Prostate gland (tissue), 2 donors: ENCODE measurements around the gene POLDIP2. TPM values are rescaled to one million over a fixed set of nuclear protein-coding genes. Genes with fewer than 3 reads are reported as not detected.

ENCODE experiments used
- DNase-seq: peaks from one replicate; pipeline ENCODE4 v3.0.0-alpha.2; 2019; ENCODE audit warnings: low spot score
- H3K27ac ChIP-seq, 2 donors: fragments of 200-600 bp; sonication (generic); 2 replicates each; pipeline ENCODE4 v1.5.1; 2017 to 2019
- H3K27me3 ChIP-seq: fragments of 200-600 bp; sonication (generic); replicated peaks from 2 replicates; pipeline ENCODE4 v1.5.1; 2019; ENCODE audit not compliant: insufficient read depth
- H3K36me3 ChIP-seq, 2 donors: fragments of 200-600 bp; sonication (generic); 1 replicate in 1 of 2; 2 replicates in 1 of 2; pipeline versions ENCODE4 v1.5.1 to v1.8.1; 2017 to 2019
- H3K4me1 ChIP-seq: fragments of 200-600 bp; sonication (generic); replicated peaks from 2 replicates; pipeline ENCODE4 v1.5.1; 2019
- H3K4me3 ChIP-seq, 2 donors: fragments of 200-600 bp; sonication (generic); 2 replicates each; pipeline ENCODE4 v1.5.1; 2017 to 2019
- H3K9me3 ChIP-seq: fragments of 200-600 bp; sonication (generic); 2 replicates; pipeline ENCODE4 v1.5.1; 2017
- CTCF ChIP-seq, 4 experiments: fragments of 200-600 bp in 2 of 4; fragments of 450-650 bp in 2 of 4; sonication (generic) in 2 of 4; IDR thresholded peaks; 1 replicate in 3 of 4; 2 replicates in 1 of 4; pipeline ENCODE4 v1.5.1; 2016 to 2019; ENCODE audit warnings: antibody characterized with exemption in 4 of 4, mild to moderate bottlenecking in 2 of 4, moderate library complexity in 2 of 4
- POLR2A ChIP-seq: fragments of 450-650 bp; IDR thresholded peaks from one replicate; pipeline ENCODE4 v1.6.1; 2016; ENCODE audit warnings: antibody characterized with exemption, mild to moderate bottlenecking
- POLR2AphosphoS5 ChIP-seq: sonication (generic); formaldehyde crosslinking; IDR thresholded peaks from one replicate; pipeline ENCODE4 v1.6.1; 2017; ENCODE audit warnings: antibody characterized with exemption
- WGBS: methylation state at CpG from one replicate; pipeline ENCODE4 v1.1.5; 2018; 5-methylcytosine and 5-hydroxymethylcytosine counted together
- intact Hi-C: fragments of 100-400 bp; cut with DNase I; formaldehyde crosslinking; loops from one replicate; pipeline ENCODE4 v1.14.2; 2022
- total RNA-seq, 2 donors: library from RNA; depleted of rRNA; stranded (reverse); fragments of >200 nt; gene quantifications; one replicate each; pipeline ENCODE4 v1.1.0, GENCODE V29; 2016

POLDIP2 gene
- 100 to 1,000 TPM in 1 of 2 donors, 10 to 100 TPM in 1; 94.4 to 140 TPM for total RNA-seq

- Histone ChIP-seq H3K27me3 (no peaks in the 10 kb centered on the region), H3K9me3 (no peaks in the 10 kb centered on the region), H3K4me1 (peaks cover 5% of the 10 kb centered on the region), H3K4me3 (peak within 1 kb of the TSS; percentile 90 to 100), H3K36me3 (peaks cover 9 to 19% of the 10 kb centered on the region in 2 donors), H3K27ac (peak within 1 kb of the TSS; percentile 82)
- WGBS: under 1% methylated on average over 41 of the region's 80 CpGs
- TF ChIP-seq CTCF (IDR thresholded peaks at IDR 0.05) (peak in 3 of 4 experiments; percentile 11 to 48 (median 42)), POLR2AphosphoS5 (peak; percentile 100), POLR2A (peak; percentile 76)
- peak; percentile 93 for DNase-seq
- intact Hi-C loops: loop anchor here (1.0 to 10.0 kb wide), 2 partner anchors 21 to 462 kb away; partner anchors contain the start of gene LYRM9
These were observed at the start of gene POLDIP2 for GRCh38 chr17:28357061-28357900. TSS of gene POLDIP2 (minus strand) at chr17:28357527. CDS start at chr17:28357448, 79 bp downstream.

- Histone ChIP-seq H3K4me3 (peak overlapping the region; percentile 53 to 65), H3K36me3 (peaks cover 0 to 9% of the 10 kb centered on the region in 2 donors), H3K9me3 (no peaks in the 10 kb centered on the region), H3K27me3 (no peaks in the 10 kb centered on the region), H3K27ac (peak overlapping the region in 1 of 2 donors; percentile 33), H3K4me1 (peaks cover 2% of the 10 kb centered on the region)
- 25% methylated on average over 9 of the region's 9 CpGs for WGBS
- TF ChIP-seq POLR2A (no peak), CTCF (IDR thresholded peaks at IDR 0.05) (no peak), POLR2AphosphoS5 (no peak)
- DNase-seq: no peak
- intact Hi-C loops: no loop called here
These were observed 49.1 kb upstream of the POLDIP2 start for GRCh38 chr17:28406473-28406814.

GRCh38 chr17:28405632-28406472 is 48.5 kb upstream of the POLDIP2 start, which contains the start of gene SLC46A1:
TSS of gene SLC46A1 (minus strand) at chr17:28406212. CDS start at chr17:28406114, 98 bp downstream.
- H3K4me1 ChIP-seq: peaks cover 2% of the 10 kb centered on the region
- WGBS: under 1% methylated on average over 67 of the region's 70 CpGs
- peak in 1 of 4 experiments; percentile 16 for TF ChIP-seq CTCF (IDR thresholded peaks at IDR 0.05)
- TF ChIP-seq POLR2A: no peak
- peak; percentile 14 for TF ChIP-seq POLR2AphosphoS5
- no peaks in the 10 kb centered on the region for H3K27me3 ChIP-seq
- peak within 1 kb of the TSS; percentile 53 to 65 for H3K4me3 ChIP-seq
- intact Hi-C loops: no loop called here
- peak; percentile 48 for DNase-seq
- no peaks in the 10 kb centered on the region for H3K9me3 ChIP-seq
- H3K36me3 ChIP-seq: peaks cover 0 to 11% of the 10 kb centered on the region in 2 donors
- peak within 1 kb of the TSS; percentile 17 to 33 for H3K27ac ChIP-seq

- WGBS: 44% methylated on average over 30 of the region's 33 CpGs
- no peaks in the 10 kb centered on the region for H3K9me3 ChIP-seq
- TF ChIP-seq POLR2AphosphoS5: no peak
- TF ChIP-seq CTCF (IDR thresholded peaks at IDR 0.05): no peak
- TF ChIP-seq POLR2A: no peak
- DNase-seq: no peak
- peak overlapping the region; percentile 53 to 65 for H3K4me3 ChIP-seq
- H3K4me1 ChIP-seq: peaks cover 2% of the 10 kb centered on the region
- intact Hi-C loops: no loop called here
- peaks cover 0 to 11% of the 10 kb centered on the region in 2 donors for H3K36me3 ChIP-seq
- peak overlapping the region in 1 of 2 donors; percentile 17 for H3K27ac ChIP-seq
- no peaks in the 10 kb centered on the region for H3K27me3 ChIP-seq
These were observed 47.7 kb upstream of the POLDIP2 start for GRCh38 chr17:28404812-28405570.
